GM19239 (cell line): ENCODE results near the gene DHX40.
A peak's percentile ranks its signal among the peaks of the same experiment; 100 is the strongest.
"Not testable (repeated sequence)": the region's sequence is repeated elsewhere in the genome, so short reads cannot be mapped to it uniquely, and the experiment has no call there.

Source experiments
- DNase-seq: peaks from one replicate; pipeline ENCODE4 v3.0.0; 2011; ENCODE audit warnings: low spot score; ENCODE audit not compliant: insufficient read length
- FAIRE-seq: peaks from 2 replicates; lab custom pipeline; 2011; peaks lifted over from hg19 to GRCh38; lab: Jason Lieb, UNC

Gene DHX40

DNA sequence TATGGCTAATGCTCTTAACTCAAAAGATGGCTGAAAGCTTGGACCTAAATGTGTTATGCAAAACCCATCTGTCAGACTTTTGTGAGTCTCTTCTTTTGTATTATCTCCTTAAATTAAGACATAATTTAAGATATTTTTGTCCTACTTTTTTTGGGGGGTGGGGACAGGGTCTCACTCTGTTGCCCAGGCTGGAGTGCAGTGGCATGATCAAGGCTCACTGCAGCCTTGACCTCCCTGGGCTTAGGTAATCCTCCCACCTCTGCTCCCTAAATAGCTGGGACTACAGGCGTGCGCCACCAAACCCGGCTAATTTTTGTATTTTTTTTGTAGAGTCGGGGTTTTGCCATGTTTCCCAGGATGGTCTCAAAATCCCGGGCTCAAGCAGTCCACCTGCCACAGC lies 61.3 kb downstream of the DHX40 start:
- DNase-seq (no peak), FAIRE-seq (no peak)

DNA sequence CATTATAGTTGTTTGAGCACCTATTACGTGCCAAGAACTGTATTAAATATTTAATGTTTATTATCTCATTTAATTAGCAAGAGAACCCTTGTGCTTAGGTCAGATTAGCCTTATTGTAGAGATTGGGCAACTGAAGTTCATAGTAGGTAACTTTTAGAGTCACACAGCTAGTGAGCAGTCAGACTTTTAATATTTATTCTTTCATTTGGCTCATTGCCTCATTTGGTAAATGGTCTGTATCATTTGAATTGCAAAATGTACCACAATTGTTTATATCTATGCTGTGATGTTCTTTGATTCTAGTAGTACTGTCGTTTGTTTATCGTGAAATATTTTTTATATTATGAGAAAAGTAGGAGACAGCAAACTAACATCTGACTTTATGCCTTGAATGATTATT lies 61.9 kb downstream of the DHX40 start:
- FAIRE-seq (no peak), DNase-seq (no peak)

DNA sequence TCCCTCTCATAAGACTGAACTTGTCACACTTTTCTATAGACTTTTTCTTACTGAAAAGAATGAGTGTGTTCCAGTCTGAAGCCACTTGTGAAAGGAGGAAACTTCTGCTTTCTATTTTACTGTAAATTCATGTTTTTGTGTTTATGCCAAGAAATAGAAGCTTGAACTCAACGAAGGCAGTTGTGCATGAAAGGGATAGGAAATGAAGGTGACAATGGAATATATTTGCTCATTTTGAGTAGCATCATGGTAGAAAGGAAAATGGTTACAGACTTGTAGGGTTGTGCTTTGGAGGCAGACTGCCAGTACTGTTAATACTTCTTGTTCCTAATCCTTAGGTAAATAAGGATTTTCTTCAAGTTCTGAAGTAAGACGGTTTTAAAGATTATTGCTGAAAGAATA lies 62.4 kb downstream of the DHX40 start:
- DNase-seq: no peak
- FAIRE-seq: peak; percentile 59

DNA sequence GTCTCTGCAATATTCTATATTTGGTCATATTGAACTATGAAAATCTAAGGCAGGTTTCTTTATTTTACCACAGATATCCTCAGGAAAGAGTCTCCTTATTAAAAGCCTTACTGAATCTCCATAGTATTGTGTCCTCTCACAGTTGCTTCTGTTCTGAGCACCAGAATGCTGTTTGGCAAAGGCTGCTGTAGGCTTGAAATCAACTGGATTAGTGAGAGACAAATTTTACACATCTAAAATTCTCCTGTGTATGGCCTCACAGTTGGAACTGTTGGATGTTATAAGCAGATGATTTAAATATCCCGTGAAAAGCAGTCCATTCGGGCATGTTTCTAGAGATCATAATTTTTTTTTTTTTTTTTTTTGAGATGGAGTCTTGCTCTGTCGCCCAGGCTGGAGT lies 63.8 kb downstream of the DHX40 start:
- FAIRE-seq (no peak), DNase-seq (no peak)

DNA sequence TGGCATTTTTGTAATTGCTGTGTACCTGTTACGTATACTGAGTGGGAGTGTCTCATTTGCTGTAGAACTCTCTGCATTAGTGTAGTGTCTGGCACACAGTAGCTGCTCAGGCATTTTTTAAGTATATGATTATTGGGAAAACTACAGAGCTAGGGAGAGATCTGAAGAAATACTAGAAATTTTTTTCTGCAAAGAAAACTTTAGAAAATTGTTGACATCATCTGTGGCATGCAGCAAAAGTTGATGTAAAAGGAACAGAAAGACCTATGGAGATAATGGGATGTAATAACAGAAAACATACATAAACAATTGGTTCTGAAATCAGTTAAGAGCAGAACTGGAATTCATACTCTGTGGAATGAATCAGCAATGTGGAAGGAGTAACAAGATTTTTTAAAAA lies 65.9 kb downstream of the DHX40 start:
- DNase-seq (no peak), FAIRE-seq (no peak)

DNA sequence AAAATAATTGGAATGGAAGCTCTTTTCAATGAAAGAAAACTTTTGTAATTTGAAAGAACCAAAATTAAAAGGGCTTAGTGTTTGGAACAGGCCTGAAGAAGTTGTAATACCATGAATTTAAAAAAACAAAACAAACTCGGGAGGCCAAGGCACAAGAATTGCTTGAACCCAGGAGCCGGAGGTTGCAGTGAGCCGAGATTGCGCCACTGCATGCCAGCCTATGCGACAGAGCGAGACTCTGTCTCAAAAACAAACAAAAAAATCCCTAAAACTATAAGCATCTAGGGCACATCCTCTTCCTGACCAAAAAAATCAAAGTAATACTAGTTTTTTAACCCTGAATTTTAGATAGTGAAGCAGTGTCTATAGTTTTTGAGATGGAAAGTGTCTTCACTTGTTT lies 67.0 kb downstream of the DHX40 start:
- DNase-seq: no peak
- FAIRE-seq: no peak

DNA sequence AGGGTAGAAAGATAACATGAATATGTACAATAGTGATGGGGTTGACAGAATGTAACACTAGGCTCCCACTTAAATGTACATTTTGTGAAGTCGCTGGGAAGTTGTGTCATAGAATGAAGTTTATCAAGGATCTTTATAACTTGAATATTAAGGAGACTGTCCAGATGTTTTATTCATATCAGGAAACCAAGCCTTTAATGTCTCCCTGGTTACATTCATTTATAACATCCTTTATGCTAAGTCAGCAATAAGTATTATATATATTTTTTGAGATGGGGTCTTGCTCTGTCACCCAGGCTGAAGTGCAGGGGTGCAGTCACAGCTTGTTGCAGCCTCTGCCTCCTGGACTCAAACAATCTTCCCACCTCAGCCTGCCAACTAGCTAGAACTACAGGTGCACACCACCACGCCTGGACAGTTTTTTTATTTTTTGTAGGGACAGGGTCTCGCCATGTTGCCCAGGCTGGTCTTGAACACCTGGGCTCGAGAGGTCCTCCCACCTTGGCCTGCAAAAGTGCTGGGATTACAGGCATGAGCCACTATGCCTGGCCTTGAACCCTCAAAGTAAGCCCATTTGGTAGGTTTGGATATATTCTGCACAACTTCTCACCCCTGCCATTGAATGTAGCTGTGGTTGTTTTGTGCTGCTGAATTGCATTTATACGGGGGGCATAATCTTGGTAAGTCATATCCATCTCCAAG lies 68.4 kb downstream of the DHX40 start:
- FAIRE-seq (no peak), DNase-seq (no peak)

DNA sequence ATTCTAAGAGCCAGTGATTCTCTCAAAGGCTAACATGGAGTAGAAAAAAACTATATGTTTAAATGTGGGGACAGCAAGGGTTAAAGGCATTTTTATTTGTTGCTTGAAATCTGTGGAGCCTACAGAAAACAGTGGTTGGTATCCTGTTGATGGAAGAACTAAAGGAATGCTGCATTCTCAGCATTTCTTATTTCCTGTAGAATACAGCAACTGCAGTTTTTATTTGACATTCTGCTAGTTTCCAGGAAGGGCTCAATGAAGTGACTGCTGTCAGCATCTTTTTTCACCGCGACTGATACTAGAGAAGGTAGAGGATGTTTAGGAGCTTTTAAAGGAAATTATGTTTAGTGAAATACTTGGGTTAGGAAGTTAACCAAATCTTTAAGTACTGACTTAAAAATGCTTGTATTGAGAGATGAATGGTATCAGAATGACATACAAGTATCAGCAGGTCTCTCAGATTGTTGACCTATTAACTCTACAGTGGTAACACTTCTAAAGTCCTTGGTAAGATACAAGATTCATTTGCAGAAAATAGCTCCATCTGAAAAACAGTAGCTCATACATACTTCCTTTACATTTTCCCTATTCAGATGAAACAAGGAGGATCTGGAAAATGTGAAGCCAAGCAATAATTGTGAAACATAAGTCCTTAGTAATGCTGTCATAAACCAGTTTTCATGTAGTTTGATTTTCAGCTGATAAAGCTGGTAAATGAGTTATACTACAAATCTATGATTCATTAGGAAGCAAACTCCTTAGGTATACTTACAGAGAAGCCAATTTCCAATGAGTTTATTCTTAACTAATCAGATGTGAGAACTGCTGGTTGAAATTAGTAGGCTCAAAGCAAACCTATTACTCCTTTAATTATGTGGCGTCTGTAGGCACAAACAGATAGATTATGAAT lies 69.5 kb downstream of the DHX40 start:
- DNase-seq (no peak), FAIRE-seq (peak; percentile 84)

DNA sequence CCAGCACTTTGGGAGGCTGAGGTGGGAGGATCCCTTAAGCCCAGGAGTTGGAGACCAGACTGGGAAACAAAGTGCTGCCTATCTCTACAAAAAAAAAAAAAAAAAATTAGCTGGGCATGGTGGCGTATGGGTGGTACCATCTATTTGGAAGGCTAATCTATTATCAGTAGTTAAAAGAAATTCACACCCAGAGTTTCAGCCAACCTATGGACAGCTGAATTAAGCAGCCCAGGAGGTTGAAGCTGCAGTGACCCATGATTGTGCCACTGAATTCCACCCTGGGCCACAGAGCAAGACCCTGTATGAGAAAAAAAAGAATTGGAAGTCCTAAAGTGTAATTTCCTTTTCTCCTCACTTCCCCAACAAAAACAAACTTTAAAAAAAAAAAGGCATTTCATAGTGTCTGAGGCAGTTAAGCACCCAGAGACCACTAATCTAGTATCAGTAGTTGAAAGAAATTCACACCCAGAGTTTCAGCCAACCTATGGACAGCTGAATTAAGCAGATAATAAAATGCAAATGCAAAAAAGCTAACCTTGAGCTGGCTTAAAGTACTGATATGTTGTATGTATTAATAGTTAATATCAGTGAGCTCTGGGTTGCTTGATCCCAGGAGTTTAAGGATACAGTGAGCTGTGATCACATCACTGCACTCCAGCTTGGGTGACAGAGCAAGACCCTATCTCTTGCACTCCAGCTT lies 72.4 kb downstream of the DHX40 start:
- no peak for FAIRE-seq

DNA sequence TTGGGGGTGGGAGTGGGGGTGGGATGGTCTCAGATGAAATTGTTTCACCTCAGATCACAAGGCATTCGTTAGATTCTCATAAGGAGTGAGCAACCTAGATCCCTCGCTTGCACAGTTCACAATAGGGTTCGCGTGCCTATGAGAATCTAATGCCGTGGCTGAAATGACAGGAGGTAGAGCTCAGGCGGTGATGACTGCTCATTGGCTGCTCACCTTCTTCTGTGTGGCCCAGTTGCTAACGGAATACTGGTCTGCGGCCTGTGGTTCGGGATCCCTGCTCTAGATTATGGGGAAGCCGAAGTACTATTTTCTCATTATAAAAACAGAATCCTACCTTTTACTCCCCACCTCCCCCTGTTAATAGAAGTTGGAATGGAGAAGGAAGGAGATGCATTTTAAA lies 73.1 kb downstream of the DHX40 start:
- FAIRE-seq: no peak
- no peak for DNase-seq

More for the DNA sequence above, 72.4 kb downstream of the DHX40 start:
- DNase-seq: no peak

DNA sequence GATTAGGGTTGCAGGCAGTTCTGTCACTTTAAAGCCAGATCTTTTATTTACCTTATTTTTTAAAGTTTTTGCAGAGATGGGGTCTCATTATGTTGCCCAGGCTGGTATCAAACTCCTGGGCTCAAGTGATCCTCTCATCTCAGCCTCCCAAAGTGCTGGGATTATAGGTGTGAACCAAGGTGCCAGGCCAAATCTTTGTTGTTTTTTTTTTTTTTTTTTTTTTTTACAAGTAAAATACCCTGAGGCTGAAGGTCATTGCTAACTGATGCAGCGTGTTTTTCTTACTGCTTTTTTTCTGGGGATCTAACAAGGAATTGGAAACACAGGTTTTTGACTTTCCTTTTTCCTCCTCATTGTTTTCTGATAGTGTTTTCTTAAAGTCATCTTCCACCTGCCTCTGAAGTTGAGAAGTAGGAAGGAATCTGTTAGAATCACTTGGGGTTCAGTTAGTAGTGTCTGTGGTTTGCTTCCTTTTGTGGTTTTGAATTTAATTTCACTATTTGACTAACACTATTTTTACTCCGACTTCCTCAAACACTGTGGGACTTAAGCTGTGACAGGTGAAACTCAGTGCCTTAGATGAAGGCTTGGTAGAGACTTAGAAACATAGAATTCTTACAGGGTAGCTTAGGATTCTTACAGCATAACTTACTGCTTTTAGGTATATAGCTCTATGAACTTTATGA lies 76.5 kb downstream of the DHX40 start:
- peak; percentile 86 for FAIRE-seq
- peak; percentile 27 for DNase-seq

DNA sequence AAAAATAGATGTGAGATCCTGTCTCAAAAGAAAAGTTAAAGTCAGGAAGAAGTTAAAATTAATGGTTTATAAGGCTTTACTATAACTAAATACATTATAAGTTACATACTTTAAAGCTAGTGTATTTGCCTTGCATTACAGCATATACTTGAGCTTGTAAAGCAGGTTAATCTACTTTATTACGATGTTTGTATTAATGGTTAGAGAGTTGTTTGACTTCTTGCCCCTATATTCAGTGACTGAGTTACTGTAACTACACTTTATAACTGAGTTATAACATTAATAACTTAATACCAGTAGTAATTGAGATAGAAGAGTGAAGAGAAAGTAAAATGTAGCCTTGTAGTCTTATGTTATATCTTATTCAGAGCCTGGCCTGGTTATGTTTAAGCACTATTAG lies 77.2 kb downstream of the DHX40 start:
- FAIRE-seq (no peak), DNase-seq (no peak)

DNA sequence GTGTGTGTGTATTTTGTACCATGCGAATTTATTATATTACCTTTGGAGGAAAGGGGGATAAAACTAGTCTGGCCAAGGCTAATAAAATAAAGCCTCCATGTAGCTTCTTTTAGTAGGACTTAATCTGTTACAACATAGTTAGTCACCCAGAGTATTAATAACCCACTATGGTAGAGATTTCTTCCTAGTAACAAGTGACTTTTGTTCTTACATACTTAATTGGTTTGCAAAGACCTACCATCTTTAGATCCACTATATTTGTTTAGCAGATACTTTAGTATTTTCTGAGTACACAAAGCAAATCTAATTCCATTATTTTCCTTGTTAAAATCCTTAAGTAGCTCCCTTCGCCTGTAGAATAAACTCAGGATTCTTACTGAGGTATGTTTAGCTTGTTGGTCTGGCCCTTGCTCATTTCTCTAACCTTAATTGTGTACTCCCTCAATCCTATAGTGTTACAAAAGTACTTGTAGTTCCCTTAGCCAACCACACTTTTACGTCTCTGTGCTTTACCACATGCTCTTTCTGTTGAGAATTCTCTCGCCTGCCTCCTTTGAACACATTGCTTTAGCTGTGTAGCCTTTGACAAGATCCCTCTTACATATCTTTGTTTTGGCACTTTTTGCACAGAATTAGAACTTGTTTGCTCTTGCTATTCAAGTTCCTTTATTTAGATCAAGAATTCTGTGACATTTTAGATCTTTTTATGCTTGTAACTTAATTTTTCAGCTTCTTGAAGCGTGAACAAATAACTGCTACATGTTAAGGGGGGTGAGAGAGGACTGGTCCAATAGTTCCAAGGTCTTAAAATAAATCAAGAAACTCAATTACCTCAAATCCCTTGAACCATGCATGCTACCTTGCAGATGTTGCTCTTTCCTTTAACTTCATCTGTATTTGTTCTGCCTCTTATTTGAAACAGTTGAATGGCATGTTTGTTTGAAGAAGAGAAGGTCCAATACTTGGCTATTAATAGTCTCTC lies 78.0 kb downstream of the DHX40 start:
- DNase-seq (no peak), FAIRE-seq (no peak)

DNA sequence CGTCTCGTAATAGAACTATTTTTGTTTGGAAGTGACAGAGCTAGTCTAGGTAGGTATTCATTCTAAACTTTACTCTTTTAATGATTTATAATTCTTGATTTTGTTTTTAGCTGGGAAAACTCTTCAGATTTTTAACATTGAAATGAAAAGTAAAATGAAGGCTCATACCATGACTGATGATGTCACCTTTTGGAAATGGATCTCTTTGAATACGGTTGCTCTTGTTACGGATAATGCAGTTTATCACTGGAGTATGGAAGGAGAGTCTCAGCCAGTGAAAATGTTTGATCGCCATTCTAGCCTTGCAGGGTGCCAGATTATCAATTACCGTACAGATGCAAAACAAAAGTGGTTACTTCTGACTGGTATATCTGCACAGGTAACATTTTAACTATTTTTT lies 81.9 kb downstream of the DHX40 start:
- DNase-seq (no peak), FAIRE-seq (no peak)

DNA sequence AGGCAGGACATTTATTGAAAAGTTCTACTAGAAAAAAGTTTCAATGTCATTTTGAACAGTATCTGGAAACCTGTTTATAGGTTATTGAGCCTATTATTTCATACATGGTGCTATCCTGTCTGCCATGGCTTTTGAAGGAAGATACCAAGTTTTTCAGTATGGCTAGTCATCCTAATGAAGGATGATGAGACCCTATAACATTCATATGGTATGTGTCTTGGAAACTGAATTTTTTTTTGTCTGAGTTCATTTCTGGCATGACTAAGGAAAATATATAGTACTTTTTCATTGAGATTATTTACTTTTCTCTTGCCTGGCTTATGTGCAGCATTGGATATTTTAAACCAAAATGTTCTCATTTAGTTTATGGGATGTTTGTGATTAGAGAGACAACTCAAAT lies 84.5 kb downstream of the DHX40 start:
- FAIRE-seq: no peak

DNA sequence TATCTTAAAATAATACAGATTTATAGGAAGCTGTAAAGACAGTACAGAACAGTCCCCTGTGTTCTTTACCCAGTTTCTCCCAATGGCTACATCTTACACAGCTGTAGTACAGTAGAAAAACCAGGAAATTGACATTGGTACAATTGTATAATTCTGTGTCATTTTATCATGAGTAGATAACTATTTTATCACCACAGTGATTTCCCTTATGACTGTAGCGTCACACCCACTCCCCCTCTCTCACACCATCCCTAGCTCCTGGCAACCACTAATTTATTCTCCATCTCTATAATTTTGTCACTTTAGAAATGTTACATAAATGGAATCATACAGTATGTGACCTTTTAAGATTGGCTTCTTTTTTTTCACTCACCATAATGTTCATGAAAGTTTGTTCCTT lies 85.2 kb downstream of the DHX40 start:
- no peak for DNase-seq
- no peak for FAIRE-seq

More for the DNA sequence above, 84.5 kb downstream of the DHX40 start:
- DNase-seq: no peak

DNA sequence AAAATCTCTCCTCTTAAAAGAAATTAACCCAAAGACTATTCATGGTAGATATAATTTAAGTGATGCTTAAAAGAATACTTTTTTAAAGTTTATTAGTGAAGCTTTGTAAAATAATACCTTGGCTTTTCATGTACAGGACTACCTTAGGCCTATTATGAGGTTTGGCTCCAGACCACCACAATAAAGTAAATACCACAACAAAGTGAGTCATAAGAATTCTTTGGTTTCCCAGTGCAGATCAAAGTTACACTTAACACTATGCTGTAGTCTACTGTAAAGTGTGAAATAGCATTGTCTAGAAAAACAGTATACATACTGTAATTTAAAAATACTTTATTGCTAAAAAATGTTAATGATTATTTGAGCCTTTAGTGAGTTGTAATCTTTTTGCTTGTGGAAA lies 85.9 kb downstream of the DHX40 start:
- DNase-seq: no peak
- no peak for FAIRE-seq

DNA sequence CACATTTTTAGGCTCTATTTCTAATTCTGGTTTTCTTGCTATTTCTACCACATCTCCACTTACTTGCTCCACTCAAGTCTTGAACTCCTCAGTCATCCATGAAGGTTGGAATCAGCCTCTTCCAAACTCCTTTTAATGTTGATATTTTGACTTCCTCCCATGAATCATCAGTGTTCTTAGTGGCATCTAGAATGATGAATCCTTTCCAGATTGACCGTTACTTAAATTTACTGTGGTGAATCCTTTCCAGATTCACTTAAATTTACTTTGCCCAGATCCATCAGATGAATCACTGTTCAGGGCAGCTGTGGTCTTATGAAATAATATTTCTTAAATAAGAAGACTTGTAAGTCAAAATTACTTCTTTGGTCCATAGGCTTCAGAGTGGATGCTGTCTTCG lies 86.7 kb downstream of the DHX40 start:
- no peak for FAIRE-seq
- DNase-seq: no peak

DNA sequence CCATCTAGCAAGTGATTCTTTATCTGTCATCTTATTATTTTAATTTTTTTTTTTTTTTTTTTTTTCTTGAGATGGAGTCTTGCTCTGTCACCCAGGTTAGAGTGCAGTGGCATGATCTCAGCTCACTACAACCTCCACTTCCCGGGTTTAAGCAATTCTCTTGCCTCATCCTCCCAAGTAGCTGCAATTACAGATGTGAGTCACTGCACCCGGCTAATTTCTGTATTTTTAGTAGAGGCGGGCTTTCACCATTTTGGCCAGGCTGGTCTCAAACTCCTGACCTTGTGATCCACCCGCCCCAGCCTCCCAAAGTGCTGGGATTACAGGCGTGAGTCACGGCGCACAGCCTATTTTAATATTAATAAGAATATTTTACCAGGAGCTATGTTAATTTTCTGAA lies 91.2 kb downstream of the DHX40 start:
- DNase-seq, FAIRE-seq: not testable (repeated sequence)
